K562 (cell line): ENCODE results near the gene CCDC183. TPM values are rescaled to one million over a fixed set of nuclear protein-coding genes. Genes with fewer than 3 reads are reported as not detected.

Experiments
- ATF7 ChIP-seq: fragments of 450-650 bp; IDR thresholded peaks from 2 replicates; pipeline ENCODE4 v1.7.1; 2014; ENCODE audit warnings: mild to moderate bottlenecking, moderate library complexity
- CTBP1 ChIP-seq: fragments of 450-650 bp; IDR thresholded peaks from 2 replicates; pipeline ENCODE4 v1.6.1; 2016; ENCODE audit warnings: borderline replicate concordance
- HIVEP1 ChIP-seq: fragments of 250-450 bp; sonication (Bioruptor Pico); IDR thresholded peaks from 2 replicates; pipeline ENCODE4 v1.4.0; 2020; ENCODE audit warnings: mild to moderate bottlenecking
- NONO ChIP-seq, 2 experiments: fragments of 200-400 bp in 1 of 2; fragments of 450-650 bp in 1 of 2; formaldehyde crosslinking in 1 of 2; IDR thresholded peaks; 2 replicates each; pipeline ENCODE4 v1.6.1; 2017; ENCODE audit warnings: low read depth in 2 of 2, mild to moderate bottlenecking in 2 of 2, moderate library complexity in 2 of 2, low read length in 1 of 2
- POLR2AphosphoS2 ChIP-seq: IDR thresholded peaks from 2 replicates; pipeline ENCODE4 v1.6.1; 2012; ENCODE audit warnings: low read length, improper control_type of control experiment
- PYGO2 ChIP-seq: fragments of 450-650 bp; IDR thresholded peaks from 2 replicates; pipeline ENCODE4 v1.6.1; 2016; ENCODE audit warnings: mild to moderate bottlenecking, missing genetic modification characterization, moderate library complexity, missing compliant biosample characterization
- RBM22 ChIP-seq: fragments of 200-400 bp; formaldehyde crosslinking; IDR thresholded peaks from 2 replicates; pipeline ENCODE4 v1.6.1; 2018; ENCODE audit warnings: low read length, low read depth; ENCODE audit not compliant: poor library complexity, severe bottlenecking
- SNIP1 ChIP-seq: fragments of 450-650 bp; IDR thresholded peaks from 2 replicates; pipeline ENCODE4 v1.7.1; 2017; ENCODE audit warnings: low read depth, mild to moderate bottlenecking
- TSC22D4 ChIP-seq: fragments of 450-650 bp; IDR thresholded peaks from 2 replicates; pipeline ENCODE4 v1.6.1; 2016; ENCODE audit warnings: missing genetic modification characterization, missing biosample characterization, control low read depth
- U2AF1 ChIP-seq: fragments of 200-400 bp; formaldehyde crosslinking; optimal IDR thresholded peaks from 2 replicates; pipeline ENCODE3; 2017; ENCODE audit warnings: mild to moderate bottlenecking, low read depth, low read length, moderate library complexity
- ZNF324 ChIP-seq: fragments of 250-450 bp; sonication (Bioruptor Pico); IDR thresholded peaks from 2 replicates; pipeline ENCODE4 v1.4.0; 2020; ENCODE audit warnings: mild to moderate bottlenecking
- ZNF583 ChIP-seq: fragments of 250-450 bp; sonication (Bioruptor Pico); IDR thresholded peaks from 2 replicates; pipeline ENCODE4 v1.4.0; 2020
- ZNF589 ChIP-seq: fragments of 200-800 bp; sonication (Bioruptor generic); IDR thresholded peaks from 2 replicates; pipeline ENCODE4 v1.6.1; 2016; ENCODE audit warnings: low read depth, missing genetic modification characterization, missing compliant biosample characterization
- ZNF699 ChIP-seq: fragments of 250-450 bp; sonication (Bioruptor Pico); IDR thresholded peaks from 2 replicates; pipeline ENCODE4 v1.8.0; 2021; ENCODE audit warnings: mild to moderate bottlenecking, moderate library complexity; ENCODE audit not compliant: insufficient replicate concordance
- ZNF778 ChIP-seq: fragments of 450-650 bp; formaldehyde crosslinking; IDR thresholded peaks from 2 replicates; pipeline ENCODE4 v1.4.0; 2020; ENCODE audit warnings: mild to moderate bottlenecking, moderate library complexity
- ZNF79 ChIP-seq: fragments of 250-450 bp; sonication (Bioruptor Pico); IDR thresholded peaks from 2 replicates; pipeline ENCODE4 v1.4.0; 2020; ENCODE audit warnings: low read depth, mild to moderate bottlenecking, moderate library complexity
- ZNF830 ChIP-seq: fragments of 250-450 bp; sonication (Bioruptor Pico); IDR thresholded peaks from 2 replicates; pipeline ENCODE4 v1.5.0; 2021; ENCODE audit warnings: mild to moderate bottlenecking
- polyA plus RNA-seq, 8 experiments: library from polyadenylated mRNA; depleted of rRNA in 4 of 8; stranded (reverse) in 5 of 8; unstranded in 3 of 8; fragments of >200 nt; fragmentation: Nextera tagmentation in 2 of 8; fragmentation: Illumina TruSeq in 1 of 8; extraction: Ambion mirVana in 2 of 8; extraction: Trizol in 1 of 8; gene quantifications; 2 replicates each; pipeline versions ENCODE4 v1.2.1 to v1.2.3, GENCODE V29; 2011 to 2014; ENCODE audit warnings: inconsistent platforms in 1 of 8, missing spikeins in 1 of 8
- total RNA-seq, 7 experiments: library from RNA; depleted of rRNA in 6 of 7; stranded (reverse); fragments of >200 nt in 6 of 7; fragmentation: Illumina TruSeq in 2 of 7; extraction: Trizol in 2 of 7; gene quantifications; 2 replicates each; pipeline versions ENCODE4 v1.2.1 to v1.2.3, GENCODE V29; 2011 to 2021; ENCODE audit warnings: low replicate concordance in 1 of 7
- TF ChIP-seq, protein P1 (sequence below): IDR thresholded peaks from 3 replicates; pipeline ENCODE4 v1.6.1; 2011; ENCODE audit warnings: borderline replicate concordance, mild to moderate bottlenecking, moderate library complexity; ENCODE audit not compliant: insufficient read length; ENCODE audit errors: extremely low read depth
- TF ChIP-seq, protein P2 (sequence below): fragments of 150-350 bp; conservative IDR thresholded peaks from 2 replicates; pipeline ENCODE4 v1.6.1; 2014; ENCODE audit warnings: low read length
- TF ChIP-seq, protein P3 (sequence below): fragments of 450-650 bp; IDR thresholded peaks from 2 replicates; pipeline ENCODE4 v1.6.1; 2017; ENCODE audit warnings: mild to moderate bottlenecking, moderate library complexity

The CCDC183 gene
- total and polyA plus RNA-seq, 9 of the 15 experiments (the other 6 are each of a cell fraction or from before 2014, with no cell fraction given) = 0.21 to 0.60 (median 0.29) TPM; not detected in 4

DNA sequence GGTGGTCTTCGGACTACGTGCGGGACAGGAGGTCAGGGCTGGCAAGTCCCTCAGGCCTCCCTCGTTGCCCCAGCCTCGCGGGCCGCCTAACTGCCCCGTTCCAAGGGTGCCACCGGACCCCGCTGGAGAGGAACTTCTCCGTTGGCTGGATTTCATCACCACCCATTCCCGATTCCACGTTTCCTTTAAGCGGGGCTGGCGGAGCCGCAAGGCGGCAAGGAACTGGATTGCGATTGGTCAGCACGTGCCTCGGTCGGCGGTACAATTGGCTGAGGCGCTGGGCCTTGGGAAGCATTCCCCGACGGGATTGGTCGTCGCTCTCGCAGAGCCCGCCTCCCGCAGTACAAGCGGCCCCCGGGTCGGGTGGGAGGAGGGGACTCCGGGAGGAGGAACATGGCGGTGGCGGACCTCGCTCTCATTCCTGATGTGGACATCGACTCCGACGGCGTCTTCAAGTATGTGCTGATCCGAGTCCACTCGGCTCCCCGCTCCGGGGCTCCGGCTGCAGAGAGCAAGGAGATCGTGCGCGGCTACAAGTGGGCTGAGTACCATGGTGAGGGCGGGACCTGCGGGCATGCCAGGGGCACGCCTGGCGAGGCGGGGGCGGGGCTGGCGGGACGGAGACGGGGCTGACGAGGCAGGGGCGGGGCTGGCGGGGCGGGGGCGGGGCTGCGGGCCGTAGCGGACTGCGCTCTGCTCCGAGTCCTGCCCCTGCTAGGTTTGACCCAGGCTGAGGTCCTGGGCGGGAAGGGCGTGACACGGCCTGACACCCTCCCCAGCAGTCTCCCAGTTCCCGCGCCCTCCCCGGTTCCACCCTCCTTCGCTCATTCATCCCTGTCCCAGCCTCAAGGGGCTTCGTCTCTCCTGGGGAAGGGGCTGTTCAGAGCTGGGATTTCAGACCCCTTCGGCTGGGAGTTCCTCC, 53.2 kb downstream of the CCDC183 start, which contains the start of gene PHPT1 (continued):
- TF ChIP-seq ATF7 (peak; percentile 90), ZNF589 (CRISPR knock-in tag) (0 out of 2 replicates have a peak, but pooled peaks have one; percentile 48), ZNF699 (CRISPR knock-in tag) (no peak), ZNF778 (no peak), U2AF1 (no peak), CTBP1 (peak; percentile 84), SNIP1 (no peak), ZNF324 (CRISPR knock-in tag) (0 out of 2 replicates have a peak, but pooled peaks have one; percentile 15), HIVEP1 (CRISPR knock-in tag) (no peak), ZNF79 (CRISPR knock-in tag) (no peak), ZNF583 (CRISPR knock-in tag) (no peak), RBM22 (no peak), POLR2AphosphoS2 (peak; percentile 94), ZNF830 (CRISPR knock-in tag) (no peak), NONO (IDR thresholded peaks at IDR 0.05; ENCODE audit: low read depth in 2 of 2, low read length in 1 of 2) (peak in 1 of 2 experiments; percentile 19; a peak in 1 of 4 replicates), TSC22D4 (tag) (no peak), PYGO2 (tag) (no peak)
- TF ChIP-seq, protein P1, sequence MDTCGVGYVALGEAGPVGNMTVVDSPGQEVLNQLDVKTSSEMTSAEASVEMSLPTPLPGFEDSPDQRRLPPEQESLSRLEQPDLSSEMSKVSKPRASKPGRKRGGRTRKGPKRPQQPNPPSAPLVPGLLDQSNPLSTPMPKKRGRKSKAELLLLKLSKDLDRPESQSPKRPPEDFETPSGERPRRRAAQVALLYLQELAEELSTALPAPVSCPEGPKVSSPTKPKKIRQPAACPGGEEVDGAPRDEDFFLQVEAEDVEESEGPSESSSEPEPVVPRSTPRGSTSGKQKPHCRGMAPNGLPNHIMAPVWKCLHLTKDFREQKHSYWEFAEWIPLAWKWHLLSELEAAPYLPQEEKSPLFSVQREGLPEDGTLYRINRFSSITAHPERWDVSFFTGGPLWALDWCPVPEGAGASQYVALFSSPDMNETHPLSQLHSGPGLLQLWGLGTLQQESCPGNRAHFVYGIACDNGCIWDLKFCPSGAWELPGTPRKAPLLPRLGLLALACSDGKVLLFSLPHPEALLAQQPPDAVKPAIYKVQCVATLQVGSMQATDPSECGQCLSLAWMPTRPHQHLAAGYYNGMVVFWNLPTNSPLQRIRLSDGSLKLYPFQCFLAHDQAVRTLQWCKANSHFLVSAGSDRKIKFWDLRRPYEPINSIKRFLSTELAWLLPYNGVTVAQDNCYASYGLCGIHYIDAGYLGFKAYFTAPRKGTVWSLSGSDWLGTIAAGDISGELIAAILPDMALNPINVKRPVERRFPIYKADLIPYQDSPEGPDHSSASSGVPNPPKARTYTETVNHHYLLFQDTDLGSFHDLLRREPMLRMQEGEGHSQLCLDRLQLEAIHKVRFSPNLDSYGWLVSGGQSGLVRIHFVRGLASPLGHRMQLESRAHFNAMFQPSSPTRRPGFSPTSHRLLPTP = no peak
- TF ChIP-seq, protein P2, sequence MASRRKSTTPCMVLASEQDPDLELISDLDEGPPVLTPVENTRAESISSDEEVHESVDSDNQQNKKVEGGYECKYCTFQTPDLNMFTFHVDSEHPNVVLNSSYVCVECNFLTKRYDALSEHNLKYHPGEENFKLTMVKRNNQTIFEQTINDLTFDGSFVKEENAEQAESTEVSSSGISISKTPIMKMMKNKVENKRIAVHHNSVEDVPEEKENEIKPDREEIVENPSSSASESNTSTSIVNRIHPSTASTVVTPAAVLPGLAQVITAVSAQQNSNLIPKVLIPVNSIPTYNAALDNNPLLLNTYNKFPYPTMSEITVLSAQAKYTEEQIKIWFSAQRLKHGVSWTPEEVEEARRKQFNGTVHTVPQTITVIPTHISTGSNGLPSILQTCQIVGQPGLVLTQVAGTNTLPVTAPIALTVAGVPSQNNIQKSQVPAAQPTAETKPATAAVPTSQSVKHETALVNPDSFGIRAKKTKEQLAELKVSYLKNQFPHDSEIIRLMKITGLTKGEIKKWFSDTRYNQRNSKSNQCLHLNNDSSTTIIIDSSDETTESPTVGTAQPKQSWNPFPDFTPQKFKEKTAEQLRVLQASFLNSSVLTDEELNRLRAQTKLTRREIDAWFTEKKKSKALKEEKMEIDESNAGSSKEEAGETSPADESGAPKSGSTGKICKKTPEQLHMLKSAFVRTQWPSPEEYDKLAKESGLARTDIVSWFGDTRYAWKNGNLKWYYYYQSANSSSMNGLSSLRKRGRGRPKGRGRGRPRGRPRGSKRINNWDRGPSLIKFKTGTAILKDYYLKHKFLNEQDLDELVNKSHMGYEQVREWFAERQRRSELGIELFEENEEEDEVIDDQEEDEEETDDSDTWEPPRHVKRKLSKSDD = no peak
- TF ChIP-seq, protein P3, sequence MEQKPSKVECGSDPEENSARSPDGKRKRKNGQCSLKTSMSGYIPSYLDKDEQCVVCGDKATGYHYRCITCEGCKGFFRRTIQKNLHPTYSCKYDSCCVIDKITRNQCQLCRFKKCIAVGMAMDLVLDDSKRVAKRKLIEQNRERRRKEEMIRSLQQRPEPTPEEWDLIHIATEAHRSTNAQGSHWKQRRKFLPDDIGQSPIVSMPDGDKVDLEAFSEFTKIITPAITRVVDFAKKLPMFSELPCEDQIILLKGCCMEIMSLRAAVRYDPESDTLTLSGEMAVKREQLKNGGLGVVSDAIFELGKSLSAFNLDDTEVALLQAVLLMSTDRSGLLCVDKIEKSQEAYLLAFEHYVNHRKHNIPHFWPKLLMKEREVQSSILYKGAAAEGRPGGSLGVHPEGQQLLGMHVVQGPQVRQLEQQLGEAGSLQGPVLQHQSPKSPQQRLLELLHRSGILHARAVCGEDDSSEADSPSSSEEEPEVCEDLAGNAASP = no peak
